Lower leg skin (tissue), 4 donors: ENCODE results near the gene CKM. TPM values are rescaled to one million over a fixed set of nuclear protein-coding genes. Genes with fewer than 3 reads are reported as not detected.

Experiments used
- DNase-seq, 2 donors: peaks; one replicate each; pipeline ENCODE4 v3.0.0-alpha.2; 2019; ENCODE audit warnings: low spot score in 2 of 2
- H3K4me3 ChIP-seq: fragments of 200-600 bp; sonication (generic); 2 replicates; pipeline ENCODE4 v1.5.1; 2017; ENCODE audit warnings: mild to moderate bottlenecking, low read depth; ENCODE audit not compliant: poor library complexity, severe bottlenecking
- POLR2A ChIP-seq, 2 donors: fragments of 450-650 bp; IDR thresholded peaks; one replicate each; pipeline ENCODE4 v1.6.1; 2016 to 2017; ENCODE audit warnings: antibody characterized with exemption in 2 of 2, mild to moderate bottlenecking in 1 of 2, moderate library complexity in 1 of 2
- WGBS, 2 donors: methylation state at CpG; one replicate each; pipeline ENCODE4 v1.1.5; 2018; 5-methylcytosine and 5-hydroxymethylcytosine counted together
- intact Hi-C: fragments of 100-400 bp; cut with DNase I; formaldehyde crosslinking; loops from one replicate; pipeline ENCODE4 v1.15.0; 2023; ENCODE audit warnings: low total_unique reads
- total RNA-seq, 4 donors: library from RNA; depleted of rRNA; stranded (reverse); fragments of >200 nt; gene quantifications; one replicate each; pipeline ENCODE4 v1.1.0, GENCODE V29; 2016
- TF ChIP-seq, protein P1 (sequence below), 3 donors: fragments of 450-650 bp; IDR thresholded peaks; one replicate each; pipeline ENCODE4 v1.5.1; 2016; ENCODE audit warnings: antibody characterized with exemption in 3 of 3, mild to moderate bottlenecking in 3 of 3, moderate library complexity in 2 of 3

Gene CKM
- total RNA-seq, 4 donors from 2014 or later = 0.13 to 2.9 (median 1.3) TPM; not detected in 1

DNA sequence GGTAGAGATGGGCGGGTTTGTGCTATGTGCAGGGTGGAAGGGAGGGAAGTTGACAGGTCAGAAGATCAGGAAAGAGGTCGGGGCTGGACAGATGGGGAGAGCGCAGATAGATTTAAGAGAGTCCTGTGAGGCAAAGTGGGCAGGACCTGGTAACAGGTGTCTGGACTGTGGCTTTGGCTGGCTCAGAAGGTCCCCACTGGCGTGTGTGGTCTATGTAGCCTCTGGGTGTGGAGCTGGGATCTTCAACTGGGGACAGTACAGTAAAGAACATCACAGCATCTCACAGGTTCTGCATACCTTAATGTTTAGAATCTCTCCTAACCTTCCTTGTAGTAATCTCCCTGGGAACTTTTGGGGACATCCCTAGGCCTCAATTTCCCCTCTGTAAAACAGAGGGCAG, 17.7 kb downstream of the CKM start:
- 64 to 65% methylated on average over 4 of the region's 4 CpGs for WGBS, 2 donors
- no peak for DNase-seq
- intact Hi-C loops = no loop called here
- TF ChIP-seq, protein P1, sequence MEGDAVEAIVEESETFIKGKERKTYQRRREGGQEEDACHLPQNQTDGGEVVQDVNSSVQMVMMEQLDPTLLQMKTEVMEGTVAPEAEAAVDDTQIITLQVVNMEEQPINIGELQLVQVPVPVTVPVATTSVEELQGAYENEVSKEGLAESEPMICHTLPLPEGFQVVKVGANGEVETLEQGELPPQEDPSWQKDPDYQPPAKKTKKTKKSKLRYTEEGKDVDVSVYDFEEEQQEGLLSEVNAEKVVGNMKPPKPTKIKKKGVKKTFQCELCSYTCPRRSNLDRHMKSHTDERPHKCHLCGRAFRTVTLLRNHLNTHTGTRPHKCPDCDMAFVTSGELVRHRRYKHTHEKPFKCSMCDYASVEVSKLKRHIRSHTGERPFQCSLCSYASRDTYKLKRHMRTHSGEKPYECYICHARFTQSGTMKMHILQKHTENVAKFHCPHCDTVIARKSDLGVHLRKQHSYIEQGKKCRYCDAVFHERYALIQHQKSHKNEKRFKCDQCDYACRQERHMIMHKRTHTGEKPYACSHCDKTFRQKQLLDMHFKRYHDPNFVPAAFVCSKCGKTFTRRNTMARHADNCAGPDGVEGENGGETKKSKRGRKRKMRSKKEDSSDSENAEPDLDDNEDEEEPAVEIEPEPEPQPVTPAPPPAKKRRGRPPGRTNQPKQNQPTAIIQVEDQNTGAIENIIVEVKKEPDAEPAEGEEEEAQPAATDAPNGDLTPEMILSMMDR (IDR thresholded peaks at IDR 0.05) = no peak
- no peak for TF ChIP-seq POLR2A (IDR thresholded peaks at IDR 0.05)
- no peak overlapping the region for H3K4me3 ChIP-seq

DNA sequence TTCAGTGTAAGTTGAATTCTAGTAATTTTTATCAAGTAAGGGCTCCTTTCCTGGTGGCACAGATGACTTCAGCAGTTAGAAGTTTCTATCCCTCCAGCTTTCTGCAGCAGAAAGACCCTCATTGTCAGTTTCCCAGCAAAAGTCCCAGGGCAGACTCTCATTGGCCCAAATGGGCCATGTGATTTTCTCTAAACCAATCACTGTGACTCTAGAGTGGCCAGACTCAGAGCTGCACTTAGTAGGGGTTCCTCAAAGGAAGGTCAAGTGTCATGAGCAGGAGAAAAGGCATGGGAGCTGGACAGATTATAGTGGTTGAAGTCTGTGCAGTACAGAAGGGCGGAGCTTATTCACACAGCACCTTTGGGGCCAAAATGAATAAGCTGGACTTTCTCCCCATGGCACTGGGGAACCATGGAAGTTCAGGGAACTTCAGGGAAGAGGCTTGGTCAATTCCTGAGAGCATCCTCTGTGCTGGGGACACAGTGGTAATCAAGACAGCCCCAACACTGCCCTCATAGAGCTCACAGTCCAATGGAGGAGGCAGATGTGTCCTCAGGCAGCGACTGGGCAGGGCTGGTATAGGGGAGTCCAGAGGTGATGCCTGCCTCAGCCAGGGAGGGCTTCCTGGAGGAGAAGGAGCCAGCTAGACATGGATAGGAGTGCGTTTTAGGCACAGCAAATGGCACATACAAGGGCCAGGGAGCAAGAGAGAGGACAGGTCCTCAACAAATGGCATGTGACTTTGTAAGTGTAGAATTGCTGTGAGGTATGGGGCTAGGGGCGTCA, 18.3 kb downstream of the CKM start:
- no peak for DNase-seq
- intact Hi-C loops = no loop called here
- 71 to 77% methylated on average over 4 of the region's 4 CpGs for WGBS, 2 donors
- no peak for TF ChIP-seq POLR2A (IDR thresholded peaks at IDR 0.05)
- TF ChIP-seq, protein P1 (IDR thresholded peaks at IDR 0.05) = no peak
- H3K4me3 ChIP-seq = no peak overlapping the region

DNA sequence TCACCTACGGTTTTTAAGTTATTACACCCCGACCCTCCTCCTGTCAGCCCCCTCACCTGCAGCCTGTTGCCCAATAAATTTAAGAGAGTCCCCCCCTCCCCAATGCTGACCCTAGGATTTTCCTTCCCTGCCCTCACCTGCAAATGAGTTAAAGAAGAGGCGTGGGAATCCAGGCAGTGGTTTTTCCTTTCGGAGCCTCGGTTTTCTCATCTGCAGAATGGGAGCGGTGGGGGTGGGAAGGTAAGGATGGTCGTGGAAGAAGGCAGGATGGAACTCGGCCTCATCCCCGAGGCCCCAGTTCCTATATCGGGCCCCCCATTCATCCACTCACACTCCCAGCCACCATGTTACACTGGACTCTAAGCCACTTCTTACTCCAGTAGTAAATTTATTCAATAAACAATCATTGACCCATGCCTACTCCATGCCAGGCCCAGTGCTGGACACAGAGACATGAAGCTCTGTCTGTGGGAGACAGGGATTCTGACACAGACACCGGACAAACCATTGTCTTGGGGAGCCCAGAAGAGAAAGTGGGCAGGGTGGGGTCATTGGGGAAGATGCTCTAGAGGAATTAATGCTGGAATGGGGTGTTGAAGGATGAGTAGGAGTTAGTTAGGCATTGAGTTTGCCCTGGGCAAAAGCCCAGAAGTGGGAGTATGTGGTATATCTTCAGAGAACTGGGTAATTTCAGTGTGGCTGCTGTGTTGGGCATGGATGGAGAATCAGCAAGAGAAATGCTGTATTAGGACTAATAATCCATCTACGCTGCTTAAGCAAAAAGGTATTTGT, 19.2 kb downstream of the CKM start:
- intact Hi-C loops = no loop called here
- WGBS, 2 donors = 91 to 93% methylated on average over 12 of the region's 12 CpGs
- TF ChIP-seq, protein P1 (IDR thresholded peaks at IDR 0.05) = no peak
- no peak for TF ChIP-seq POLR2A (IDR thresholded peaks at IDR 0.05)
- no peak for DNase-seq
- no peak overlapping the region for H3K4me3 ChIP-seq

DNA sequence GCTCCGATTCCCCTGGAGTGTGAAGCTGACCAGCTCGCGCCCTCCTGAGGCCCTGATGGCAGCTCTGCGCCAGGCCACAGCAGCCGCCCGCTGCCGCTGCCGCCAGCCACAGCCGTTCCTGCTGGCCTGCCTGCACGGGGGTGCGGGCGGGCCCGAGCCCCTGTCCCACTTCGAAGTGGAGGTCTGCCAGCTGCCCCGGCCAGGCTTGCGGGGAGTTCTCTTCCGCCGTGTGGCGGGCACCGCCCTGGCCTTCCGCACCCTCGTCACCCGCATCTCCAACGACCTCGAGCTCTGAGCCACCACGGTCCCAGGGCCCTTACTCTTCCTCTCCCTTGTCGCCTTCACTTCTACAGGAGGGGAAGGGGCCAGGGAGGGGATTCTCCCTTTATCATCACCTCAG, 20.3 kb downstream of the CKM start:
- TF ChIP-seq, protein P1 (IDR thresholded peaks at IDR 0.05) = no peak
- TF ChIP-seq POLR2A (IDR thresholded peaks at IDR 0.05) = no peak
- no peak overlapping the region for H3K4me3 ChIP-seq
- WGBS, 2 donors = 90 to 95% methylated on average over 17 to 20 of the region's 27 CpGs
- intact Hi-C loops = no loop called here
- DNase-seq = no peak

DNA sequence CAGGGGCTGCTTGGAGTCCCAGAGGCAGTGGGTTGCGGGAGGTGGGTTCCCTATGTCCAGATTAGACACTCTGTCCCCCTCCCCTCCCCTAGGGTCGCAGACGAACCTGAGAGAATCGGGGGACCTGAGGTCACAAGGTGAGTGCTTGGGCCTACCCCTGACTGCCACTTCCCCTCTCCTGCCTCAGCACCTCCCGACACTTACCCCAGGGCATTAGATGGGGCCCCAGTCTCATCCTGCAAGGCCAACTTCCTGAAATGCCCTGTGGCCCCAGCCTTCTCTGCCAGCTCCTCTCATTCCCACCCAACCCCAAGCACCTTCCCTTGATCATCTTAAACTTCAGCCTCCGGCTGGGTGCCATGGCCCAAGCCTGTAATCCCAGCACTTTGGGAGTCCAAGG, 23.0 kb downstream of the CKM start:
- WGBS, 2 donors = 93% methylated on average over 6 of the region's 6 CpGs
- no peak for DNase-seq
- H3K4me3 ChIP-seq = no peak overlapping the region
- no peak for TF ChIP-seq POLR2A (IDR thresholded peaks at IDR 0.05)
- TF ChIP-seq, protein P1 (IDR thresholded peaks at IDR 0.05) = no peak
- intact Hi-C loops = no loop called here
